D341Med (cell line): ENCODE measurements around the gene TSPAN33.

Experiments used
- DNase-seq: peaks from one replicate; pipeline ENCODE4 v3.0.0; 2012; ENCODE audit warnings: low spot score

Gene TSPAN33

GRCh38 chr7:129136887-129137642 is 7.4 kb upstream of the TSPAN33 start:
- no peak for DNase-seq

DNA sequence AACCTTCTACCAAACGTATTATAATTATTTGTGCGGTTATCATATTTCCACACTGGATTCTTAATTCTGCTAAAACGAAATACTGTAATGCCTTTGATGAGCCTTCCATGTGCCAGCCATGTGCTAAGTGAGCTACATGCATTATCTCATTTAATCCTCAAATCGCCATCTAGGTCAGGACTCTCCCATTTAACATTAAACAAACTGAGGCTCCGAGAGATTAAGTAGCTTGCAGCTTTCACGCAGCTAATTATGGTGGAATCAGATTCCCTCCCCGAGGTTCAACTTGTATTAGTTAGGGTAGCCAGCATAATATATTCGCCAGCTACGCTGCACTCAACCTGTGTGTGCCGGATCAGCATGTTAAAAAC is 798 bp upstream of the TSPAN33 start:
- DNase-seq: no peak

DNA sequence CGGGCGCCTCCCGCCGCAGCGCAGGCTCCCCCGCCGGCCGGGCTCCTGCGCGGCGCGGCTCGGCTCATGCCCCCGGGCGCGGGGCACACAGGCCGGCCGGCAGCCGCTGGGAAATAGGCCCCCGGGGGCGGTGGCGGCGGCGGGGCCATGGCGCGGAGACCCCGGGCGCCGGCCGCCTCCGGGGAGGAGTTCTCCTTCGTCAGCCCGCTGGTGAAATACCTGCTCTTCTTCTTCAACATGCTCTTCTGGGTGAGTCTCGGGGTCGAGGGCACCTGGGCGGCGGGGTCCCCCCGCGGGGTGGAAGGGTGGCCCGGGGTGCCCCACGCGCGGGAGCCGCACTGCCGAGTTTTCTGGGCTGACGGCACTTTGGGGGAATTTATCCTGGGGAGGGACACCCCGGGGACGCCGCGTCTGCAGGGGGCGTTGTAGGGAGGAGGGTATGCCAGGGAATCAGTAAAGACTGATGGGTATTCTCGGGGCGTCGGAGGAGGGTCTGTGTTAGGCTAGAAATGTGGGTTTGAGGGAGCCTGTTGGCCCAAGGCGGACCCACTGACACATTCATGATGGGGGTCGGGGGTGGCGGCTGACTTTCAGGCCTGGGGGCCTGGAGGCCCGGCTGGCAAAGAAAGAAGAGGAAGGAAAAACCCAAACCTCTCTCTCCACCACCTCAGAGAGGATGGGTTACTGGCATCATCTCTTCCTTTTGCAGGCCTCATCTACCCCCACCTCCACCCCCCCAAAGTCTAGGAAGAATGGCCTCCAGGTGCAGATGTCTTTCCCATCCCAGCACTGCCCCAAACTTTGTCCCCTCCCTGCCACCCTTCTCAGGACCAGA is 544 bp downstream of the TSPAN33 start:
- DNase-seq: no peak

DNA sequence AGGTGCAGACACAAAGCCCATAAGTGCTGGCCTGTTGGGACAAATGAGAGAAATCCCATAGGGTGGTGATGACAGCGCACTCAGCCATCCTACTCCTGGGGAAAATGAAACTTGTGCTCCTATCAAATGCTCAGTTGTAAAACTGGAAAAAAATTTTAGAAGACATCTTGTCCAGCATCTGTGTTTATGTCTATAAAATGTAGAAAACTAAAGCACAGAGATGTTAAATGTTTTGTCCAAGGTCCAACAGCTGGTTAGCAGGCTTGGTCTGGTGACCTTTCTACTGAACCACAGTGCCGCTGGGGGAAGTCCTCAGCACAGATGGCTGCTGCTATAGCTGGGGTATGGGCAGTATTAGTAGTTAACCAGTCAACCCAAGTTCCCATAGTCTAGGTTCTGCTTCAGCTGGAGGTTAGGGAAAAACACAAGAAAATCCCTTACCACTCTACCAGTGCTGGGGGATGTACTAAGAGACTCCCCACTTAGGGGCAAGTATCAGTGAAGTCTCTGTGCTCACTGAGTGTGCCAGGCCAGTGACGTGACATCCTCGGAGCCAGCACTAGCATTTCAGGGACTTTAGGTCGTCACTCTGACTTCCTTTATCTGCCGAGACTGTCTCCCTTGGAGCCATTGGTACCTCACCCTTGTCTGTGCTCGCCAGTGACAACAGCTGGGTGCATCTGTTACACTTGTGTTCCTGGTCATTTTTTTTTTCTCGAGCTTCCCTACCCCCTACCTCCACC is 1.9 kb downstream of the TSPAN33 start:
- DNase-seq: no peak

GRCh38 chr7:129147731-129148130 is 3.2 kb downstream of the TSPAN33 start:
- DNase-seq: no peak

DNA sequence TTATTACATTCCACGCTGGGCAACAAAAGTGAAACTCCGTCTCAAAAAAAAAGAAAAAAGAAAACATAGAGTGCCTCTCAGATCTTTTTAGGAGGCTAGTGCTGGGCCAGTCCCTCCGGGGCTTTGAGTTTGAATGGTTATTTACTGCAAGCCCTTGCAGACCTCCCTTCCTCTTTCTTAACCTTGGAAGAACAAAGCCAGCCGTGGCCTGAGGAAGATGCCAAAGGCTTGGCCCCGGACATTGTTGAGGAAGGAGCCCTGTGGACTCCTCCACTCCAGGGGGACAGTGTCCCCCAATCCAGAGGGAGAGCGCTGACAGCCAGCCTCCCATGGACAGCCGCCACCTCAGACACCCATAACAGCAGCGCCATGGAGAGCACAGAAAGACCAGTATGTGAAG is 5.0 kb downstream of the TSPAN33 start:
- no peak for DNase-seq

DNA sequence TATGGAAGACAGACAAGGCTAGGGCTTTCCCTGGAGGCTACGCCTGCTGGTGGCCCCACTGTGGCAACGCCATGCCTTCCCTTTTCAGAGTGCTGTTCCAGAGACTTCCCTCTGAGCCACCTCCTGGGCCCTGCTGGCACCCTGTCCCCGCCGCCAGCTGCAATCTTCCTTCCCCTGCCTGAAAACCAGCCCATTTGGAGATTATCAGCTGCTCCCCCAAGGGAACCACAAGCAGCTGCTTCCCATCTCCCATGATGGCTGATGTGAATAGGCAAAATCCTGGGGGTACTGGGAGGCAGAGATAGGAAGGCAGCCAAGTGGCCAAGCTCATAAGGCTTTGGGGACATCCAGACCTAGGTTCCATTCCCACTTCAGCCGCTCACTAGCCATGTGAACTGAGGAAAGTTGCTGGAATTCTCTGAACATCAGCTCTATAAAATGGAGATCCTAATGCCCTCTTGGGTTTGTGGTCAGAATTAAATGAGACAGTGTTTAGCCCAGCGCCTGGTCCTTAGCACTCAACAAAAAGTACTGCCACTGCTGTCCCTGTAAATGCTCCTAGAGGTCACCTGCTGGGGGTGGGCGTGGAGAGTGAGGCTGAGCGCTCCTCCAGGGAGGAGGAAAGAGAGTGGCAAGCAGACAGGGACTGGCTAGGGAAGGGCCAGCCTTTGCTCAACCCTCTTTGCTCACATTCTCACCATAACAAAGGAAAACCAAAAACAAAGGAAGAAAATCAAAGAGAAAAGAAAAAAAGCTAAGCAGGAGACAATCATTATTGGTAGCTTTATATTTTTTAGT is 5.9 kb downstream of the TSPAN33 start:
- DNase-seq: peak; percentile 86

- no peak for DNase-seq
Observed at GRCh38 chr7:129157651-129158050, 13.1 kb downstream of the TSPAN33 start.

GRCh38 chr7:129159539-129159938 is 15.0 kb downstream of the TSPAN33 start:
- no peak for DNase-seq

GRCh38 chr7:129160161-129160905 is 15.8 kb downstream of the TSPAN33 start:
- DNase-seq: no peak

GRCh38 chr7:129161524-129162225 is 17.2 kb downstream of the TSPAN33 start:
- no peak for DNase-seq

DNA sequence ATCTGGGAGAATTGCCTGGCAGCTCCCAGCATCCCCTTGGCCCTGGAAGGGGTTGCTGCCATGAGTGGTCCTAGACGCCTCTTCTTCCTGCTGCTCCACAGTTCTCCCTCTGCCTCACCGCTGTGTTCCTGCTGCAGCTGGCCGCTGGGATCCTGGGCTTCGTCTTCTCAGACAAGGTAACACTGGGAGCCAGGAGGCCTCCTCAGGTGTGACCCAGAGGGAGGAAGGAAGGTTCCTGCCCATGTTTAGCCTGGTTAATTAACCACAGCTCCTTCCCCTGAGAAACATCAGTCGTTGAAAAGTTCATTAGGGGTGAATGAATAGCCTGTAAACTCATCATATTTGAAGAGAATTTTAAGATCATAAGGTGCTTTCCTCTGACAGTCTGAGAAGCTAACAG is 18.2 kb downstream of the TSPAN33 start:
- no peak for DNase-seq

- DNase-seq: peak; percentile 52
Observed at GRCh38 chr7:129163875-129164544, 19.5 kb downstream of the TSPAN33 start.

GRCh38 chr7:129166745-129167144 is 22.2 kb downstream of the TSPAN33 start:
- no peak for DNase-seq

- DNase-seq: no peak
Observed at GRCh38 chr7:129167817-129168216, 23.3 kb downstream of the TSPAN33 start.

DNA sequence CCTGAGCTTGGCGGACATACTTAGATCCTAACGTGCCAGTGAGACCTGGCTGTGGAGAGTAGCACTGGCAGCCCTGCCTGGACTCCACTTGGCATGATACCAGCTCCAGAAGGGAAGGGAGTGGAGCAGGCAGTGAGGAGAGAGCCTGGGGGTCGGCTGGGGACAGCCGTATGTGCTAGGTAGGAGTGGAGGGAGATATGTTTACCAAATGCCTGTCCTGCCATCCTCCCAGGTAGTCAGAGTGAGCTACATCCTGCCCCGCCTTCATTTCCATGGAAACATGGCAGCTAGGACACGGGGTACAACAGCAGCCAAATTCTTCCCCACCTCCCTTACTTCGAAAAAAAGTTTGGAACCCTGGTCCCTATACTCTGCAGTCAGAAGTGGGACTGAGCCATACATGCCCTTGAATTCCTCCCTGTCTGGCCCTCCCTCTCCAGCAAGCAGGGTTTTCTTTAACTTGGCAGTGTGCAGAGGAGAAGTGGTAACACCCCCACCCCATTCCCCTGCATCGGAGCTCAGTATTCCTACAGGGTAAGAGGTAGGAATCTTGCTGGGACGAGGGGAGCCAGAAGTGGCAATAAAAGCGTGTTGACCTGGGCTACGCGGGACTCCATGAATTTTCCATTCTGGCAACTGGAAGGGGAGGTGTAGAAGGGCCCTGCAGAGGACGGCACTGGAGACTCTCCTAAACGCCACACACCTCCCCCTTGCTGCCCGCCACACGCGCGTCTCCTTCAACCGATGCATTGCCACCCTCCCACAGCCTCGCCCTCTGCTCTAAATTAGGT is 23.9 kb downstream of the TSPAN33 start:
- no peak for DNase-seq

- no peak for DNase-seq
Observed at GRCh38 chr7:129169171-129169671, 24.7 kb downstream of the TSPAN33 start.

DNA sequence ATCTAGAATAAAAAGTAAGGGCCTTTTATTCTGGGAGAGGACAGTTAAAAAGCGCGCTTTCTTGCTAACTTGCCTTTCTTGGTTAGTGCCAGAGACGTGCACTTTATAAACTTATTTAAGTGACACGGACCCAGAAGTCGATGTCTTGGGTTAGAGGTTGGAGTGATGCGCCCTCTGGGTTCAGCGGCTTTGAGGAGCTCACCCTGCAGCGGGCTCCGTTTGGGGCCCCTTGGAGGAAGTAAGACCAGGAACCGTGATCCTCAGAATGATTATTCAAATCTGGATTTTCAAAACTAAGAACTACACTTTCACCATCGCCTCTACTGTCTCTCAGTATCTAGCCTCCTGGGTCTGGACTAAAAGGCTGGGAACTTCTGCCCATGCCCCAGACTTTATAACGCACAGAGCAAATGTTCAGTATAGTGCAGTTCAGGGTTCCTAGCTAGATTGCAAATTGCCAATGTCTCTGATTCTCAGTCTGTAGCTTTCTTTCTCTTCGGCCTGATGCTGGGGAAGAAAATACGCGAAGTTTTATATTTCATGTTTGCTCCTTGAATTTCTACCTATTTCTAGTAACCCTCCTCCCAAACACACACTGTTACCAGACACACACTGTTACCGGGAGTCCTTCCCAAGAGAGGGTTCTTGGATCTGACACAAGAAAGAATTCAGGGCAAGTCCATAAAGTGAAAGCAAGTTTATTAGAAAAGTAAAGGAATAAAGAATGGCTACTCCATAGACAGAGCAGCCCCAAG is 25.4 kb downstream of the TSPAN33 start:
- DNase-seq: no peak
